Activated CD8-positive, alpha-beta memory T cell treated with anti-CD3 and anti-CD28 coated beads, Interleukin-2, amount 50 U/mL, for 24 hours (primary cell): ENCODE measurements around the gene SHLD1.

Source experiments
- DNase-seq: peaks from one replicate; pipeline ENCODE4 v3.0.0-alpha.2; 2020; ENCODE audit errors: extremely low read depth

Gene SHLD1

DNA sequence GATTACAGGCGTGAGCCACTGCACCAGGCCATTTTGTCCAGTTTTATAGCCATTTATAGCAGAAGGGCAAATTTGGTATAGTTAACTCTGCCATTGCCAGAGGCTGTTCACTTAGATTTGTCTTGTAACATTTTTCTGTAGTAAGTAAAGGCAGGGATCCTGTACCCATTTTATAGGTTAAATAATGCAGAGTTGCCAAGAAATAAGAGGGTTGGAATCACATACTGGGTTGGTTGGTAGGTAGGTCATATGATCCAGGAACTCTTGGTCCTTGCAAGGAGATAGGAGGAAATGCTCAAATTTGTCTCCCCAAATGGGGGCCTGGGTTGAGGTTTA lies 68.1 kb downstream of the SHLD1 start:
- no peak for DNase-seq

DNA sequence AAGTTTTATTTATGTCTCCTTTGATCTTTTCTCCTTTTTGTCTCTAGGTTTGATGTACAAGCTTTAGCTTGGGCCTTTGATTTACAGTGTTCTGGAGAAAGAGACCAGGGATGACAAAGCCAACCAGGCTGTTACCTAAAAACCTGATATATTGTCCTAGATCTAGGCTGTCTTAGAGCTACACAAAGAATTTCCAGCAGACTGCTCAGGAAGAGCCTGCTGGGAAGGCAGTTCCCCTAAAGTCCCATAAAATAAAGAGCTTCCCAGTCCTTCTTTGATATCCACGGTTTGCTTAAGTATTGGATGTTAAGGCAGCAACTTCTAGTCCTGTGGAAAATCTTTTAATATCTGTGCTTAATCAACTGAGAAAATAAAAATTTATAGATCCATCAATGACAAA lies 70.5 kb downstream of the SHLD1 start:
- no peak for DNase-seq

- DNase-seq = no peak
Measured at GRCh38 chr20:5821627-5822215, 71.5 kb downstream of the SHLD1 start.

- DNase-seq = no peak
Measured at GRCh38 chr20:5822569-5822968, 72.4 kb downstream of the SHLD1 start.

GRCh38 chr20:5825130-5825719 lies 75.0 kb downstream of the SHLD1 start:
- no peak for DNase-seq

DNA sequence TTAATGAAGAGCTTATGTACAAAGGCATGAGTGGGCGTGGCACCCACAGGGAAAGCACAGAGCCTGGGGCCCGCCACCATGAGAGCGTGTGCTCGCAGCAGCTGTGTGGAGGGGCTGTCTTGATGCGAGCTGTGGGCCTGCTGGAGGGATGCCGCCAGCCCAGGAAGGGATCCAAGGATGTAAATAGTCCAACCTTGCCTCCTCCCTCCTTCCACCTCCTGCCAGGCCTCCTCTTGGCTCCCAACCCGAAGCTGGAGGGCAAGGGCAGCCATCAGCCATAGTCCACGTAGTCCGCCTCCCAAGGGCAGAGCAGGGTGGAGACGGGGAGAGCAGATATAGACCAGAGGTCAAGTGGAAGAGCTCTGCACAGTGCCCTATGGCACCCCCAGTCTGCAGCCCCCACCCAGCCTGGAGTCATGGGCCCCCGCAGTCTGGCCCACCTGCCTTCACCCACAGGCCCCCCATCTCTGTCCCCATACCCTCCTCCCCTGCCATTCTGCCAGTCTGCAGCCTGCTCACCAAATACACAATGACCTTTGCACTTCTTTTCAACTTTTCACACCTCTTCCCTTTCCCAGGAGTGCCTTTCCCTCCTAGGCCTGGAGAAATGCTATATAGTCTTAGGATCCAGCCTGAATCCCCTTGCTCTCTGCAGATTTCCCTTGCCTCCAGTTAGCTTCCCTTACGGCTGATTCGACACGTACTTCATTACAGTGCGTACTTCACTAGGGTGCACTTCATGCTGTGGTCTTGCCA lies 77.1 kb downstream of the SHLD1 start:
- no peak for DNase-seq

DNA sequence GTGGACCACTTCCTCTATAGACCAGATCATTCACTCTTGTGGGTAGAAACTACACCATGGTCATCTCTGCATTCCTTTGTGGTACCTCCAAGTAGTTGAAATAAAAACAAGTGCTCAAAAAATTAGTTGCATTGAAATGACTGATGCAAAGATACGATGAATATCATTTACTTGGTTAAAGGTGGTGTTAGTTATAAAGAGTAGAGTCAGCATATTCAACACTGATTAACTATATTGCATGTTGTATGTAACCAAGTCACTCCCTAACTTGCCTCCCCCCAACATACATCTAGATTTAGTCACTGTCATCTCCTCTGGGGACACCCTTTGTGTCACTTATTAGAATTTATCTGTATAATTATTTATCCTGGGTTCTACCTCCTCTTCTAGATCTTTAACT lies 77.7 kb downstream of the SHLD1 start:
- DNase-seq = no peak

- DNase-seq = no peak
Measured at GRCh38 chr20:5829241-5829809, 79.1 kb downstream of the SHLD1 start.

DNA sequence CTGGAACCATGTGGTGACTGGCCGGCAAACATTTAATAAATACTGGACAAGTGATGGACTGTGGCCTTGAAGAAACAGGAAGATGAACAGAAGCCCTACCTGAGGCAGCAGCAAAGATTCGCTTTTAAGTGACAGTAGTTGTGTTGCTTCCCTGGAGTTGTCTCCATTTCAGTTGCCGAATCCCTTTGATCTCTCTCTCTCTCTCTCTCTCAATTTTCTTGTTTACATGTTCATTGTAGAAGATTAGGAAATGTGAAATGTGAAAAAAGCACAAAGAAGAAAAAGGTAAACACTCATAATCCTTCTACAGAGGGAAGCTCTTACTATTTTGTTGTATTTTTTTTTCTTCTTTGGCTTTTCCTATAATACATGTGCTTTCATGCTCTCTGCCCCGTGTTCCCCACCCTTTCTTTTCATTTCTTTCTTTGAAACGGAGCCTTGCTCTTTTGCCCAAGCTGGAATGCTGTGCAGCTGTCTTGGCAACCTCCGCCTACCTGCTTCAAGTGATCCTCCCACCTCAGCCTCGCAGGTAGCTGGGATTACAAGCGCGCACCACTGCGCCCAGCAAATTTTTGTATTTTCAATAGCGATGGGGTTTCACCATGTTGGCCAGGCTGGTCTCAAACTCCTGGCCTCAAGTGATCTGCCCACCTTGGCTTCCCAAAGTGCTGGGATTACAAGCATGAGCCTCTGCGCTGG lies 81.5 kb downstream of the SHLD1 start:
- no peak for DNase-seq

DNA sequence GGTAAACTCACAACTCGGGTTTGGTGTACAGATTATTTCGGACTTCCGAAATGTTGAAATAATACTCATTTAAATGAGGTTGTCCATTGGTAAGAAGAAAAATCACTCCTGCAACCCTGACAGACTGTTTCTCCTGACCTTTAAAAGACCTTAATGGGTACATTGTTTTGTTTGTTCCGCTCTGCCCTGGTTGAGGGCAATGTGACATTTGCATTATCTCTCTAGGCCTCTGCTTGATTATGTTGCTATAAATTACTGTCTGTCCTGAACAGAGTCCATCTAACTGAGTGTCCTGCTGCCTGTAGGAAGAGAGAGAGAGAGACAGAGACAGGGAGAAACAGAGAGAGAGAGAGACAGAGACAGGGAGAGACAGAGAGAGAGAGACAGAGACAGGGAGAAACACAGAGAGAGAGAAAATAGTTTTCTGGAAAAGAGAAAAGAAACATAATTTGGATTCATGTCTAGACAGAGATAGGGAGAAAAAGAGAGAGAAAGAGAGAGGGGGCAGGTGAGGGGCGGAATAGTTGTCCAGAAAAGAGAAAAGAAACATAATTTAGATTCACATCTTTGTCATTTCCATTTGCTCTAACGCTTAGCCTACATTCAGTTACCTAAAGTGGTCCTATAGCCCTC lies 83.2 kb downstream of the SHLD1 start:
- no peak for DNase-seq

DNA sequence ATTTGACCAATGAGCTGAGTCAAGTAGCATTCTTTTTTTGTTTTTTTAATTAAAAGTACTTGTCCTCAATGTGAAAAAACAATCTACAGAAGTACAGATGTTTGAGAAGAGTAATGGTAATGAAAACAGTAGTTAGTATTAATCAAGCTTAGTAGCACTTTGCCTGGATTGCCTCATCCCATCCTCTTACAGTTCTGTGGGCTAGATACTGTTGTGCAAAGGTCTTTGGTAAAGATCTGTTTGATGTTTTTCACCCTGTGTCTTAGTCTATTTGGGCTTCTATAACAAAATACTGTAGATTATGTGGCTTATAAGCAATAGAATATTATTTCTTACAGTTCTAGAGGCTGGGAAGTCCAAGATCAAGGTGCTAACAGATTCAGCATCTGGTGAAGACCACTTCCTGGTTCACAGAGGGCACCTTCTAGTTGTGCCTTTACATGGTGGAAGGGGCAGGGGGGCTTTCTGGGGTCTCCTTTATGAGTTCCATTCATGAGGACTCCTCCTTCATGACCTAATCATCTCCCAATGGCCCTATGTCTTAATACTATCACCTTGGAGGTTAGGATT lies 84.3 kb downstream of the SHLD1 start:
- no peak for DNase-seq

- no peak for DNase-seq
Measured at GRCh38 chr20:5835321-5835821, 85.2 kb downstream of the SHLD1 start.

GRCh38 chr20:5835871-5836270 lies 85.7 kb downstream of the SHLD1 start:
- no peak for DNase-seq

GRCh38 chr20:5836569-5836968 lies 86.4 kb downstream of the SHLD1 start:
- no peak for DNase-seq

GRCh38 chr20:5840411-5841002 lies 90.3 kb downstream of the SHLD1 start:
- no peak for DNase-seq

GRCh38 chr20:5841522-5841921 lies 91.3 kb downstream of the SHLD1 start:
- DNase-seq = no peak

DNA sequence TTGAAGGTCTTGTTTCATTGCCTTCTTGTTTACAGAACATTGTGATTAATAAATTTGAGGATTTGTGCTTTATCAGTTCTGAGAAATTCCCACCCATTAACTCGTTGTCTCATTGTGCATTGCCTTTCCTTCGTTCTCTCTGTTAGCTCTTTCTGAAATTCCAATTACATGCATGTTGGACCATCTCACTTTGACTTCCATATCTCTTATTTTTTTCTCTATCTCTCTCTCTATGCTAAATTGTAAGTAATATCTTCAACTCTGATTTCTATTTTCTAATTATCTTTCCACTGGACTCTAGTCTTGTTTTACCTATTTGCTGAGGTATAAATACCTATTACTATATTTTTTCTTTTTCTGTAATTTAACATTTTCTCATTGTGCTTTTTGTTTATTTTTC lies 92.3 kb downstream of the SHLD1 start:
- DNase-seq = no peak

DNA sequence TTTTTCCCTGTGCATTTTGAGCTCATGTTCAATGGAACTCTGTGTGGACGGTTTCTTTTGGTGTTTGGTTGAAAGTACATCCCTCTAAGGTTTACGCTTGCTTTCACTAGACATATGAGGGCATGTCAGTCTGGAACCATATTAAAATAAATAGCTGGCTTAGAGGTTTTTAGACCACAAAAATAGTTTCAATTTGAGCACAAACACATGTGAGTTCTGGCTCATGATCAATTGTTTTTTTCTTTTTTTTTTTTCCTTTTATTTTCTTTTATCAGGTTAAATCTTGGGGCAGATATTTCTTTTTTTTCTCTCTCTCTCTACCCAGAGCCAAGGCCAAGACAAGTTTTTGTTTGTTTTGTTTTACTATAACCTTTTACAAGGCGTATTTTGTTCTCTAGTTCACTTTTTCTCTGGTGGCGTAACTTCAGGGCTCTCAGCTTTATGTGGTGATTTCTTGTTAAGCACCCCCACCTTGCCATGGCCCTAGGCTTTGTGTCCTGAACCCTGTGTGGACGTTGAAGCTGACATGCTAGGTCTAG lies 92.9 kb downstream of the SHLD1 start:
- DNase-seq = no peak

- peak; percentile 41 for DNase-seq
Measured at GRCh38 chr20:5844063-5844681, 94.0 kb downstream of the SHLD1 start.
